ENCODE measurements around the gene RTN4RL1.

DNA sequence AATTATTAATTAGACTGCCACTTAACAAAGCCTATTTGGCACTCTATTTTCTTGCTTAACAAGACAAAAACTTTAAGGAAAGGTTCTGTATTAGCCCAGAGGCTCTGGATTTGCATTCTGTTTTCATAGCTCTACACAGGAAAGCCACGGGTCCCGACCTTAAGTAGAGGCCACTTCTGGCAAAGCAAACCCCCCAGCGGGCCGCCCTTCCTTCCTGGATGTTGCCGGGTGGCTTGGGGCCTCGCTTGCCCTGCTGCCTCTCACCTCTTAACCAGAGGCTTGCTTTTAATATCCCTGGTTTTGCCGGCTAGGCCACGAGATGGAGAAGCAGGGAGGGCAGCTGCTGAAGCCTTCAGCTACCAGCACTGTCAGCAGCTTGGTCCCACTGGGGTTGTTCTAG, 4.4 kb downstream of the RTN4RL1 start:
- no peak for TF ChIP-seq EZH2 (IDR thresholded peaks at IDR 0.05; ENCODE audit: borderline replicate concordance, low read length)
- TF ChIP-seq, protein P1, sequence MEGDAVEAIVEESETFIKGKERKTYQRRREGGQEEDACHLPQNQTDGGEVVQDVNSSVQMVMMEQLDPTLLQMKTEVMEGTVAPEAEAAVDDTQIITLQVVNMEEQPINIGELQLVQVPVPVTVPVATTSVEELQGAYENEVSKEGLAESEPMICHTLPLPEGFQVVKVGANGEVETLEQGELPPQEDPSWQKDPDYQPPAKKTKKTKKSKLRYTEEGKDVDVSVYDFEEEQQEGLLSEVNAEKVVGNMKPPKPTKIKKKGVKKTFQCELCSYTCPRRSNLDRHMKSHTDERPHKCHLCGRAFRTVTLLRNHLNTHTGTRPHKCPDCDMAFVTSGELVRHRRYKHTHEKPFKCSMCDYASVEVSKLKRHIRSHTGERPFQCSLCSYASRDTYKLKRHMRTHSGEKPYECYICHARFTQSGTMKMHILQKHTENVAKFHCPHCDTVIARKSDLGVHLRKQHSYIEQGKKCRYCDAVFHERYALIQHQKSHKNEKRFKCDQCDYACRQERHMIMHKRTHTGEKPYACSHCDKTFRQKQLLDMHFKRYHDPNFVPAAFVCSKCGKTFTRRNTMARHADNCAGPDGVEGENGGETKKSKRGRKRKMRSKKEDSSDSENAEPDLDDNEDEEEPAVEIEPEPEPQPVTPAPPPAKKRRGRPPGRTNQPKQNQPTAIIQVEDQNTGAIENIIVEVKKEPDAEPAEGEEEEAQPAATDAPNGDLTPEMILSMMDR (IDR thresholded peaks at IDR 0.05; ENCODE audit: low read length), result no peak

Measured in OCI-LY1 (cell line).